ENCODE data around the gene GDI1. TPM values are rescaled to one million over a fixed set of nuclear protein-coding genes. Genes with fewer than 3 reads are reported as not detected.

The GDI1 gene
- total RNA-seq, 1 donor from 2014 or later, result 113 TPM

DNA sequence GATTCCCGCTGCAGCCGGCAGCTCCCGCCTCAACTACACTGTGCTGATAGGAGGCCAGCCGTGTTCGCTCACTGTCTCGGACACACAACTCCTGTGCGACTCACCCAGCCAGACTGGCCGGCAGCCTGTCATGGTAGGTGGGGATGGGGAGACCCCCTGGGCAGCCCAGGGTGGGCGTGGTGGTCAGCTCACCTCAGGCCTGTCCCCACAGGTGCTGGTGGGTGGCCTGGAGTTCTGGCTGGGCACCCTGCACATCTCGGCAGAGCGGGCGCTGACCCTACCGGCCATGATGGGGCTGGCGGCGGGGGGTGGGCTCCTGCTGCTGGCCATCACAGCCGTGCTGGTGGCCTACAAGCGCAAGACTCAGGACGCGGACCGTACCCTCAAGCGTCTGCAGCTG lies 30.6 kb downstream of the GDI1 start:
- no peak for DNase-seq (ENCODE audit: low read depth)
- Histone ChIP-seq H3K36me3 (ENCODE audit: control insufficient read depth, insufficient read depth, low read length) (no peaks in the 10 kb centered on the region), H3K27me3 (ENCODE audit: control insufficient read depth, insufficient read depth, low read length) (no peaks in the 10 kb centered on the region), H3K4me3 (ENCODE audit: low read depth, low read length) (no peak overlapping the region)
- TF ChIP-seq, protein P1, sequence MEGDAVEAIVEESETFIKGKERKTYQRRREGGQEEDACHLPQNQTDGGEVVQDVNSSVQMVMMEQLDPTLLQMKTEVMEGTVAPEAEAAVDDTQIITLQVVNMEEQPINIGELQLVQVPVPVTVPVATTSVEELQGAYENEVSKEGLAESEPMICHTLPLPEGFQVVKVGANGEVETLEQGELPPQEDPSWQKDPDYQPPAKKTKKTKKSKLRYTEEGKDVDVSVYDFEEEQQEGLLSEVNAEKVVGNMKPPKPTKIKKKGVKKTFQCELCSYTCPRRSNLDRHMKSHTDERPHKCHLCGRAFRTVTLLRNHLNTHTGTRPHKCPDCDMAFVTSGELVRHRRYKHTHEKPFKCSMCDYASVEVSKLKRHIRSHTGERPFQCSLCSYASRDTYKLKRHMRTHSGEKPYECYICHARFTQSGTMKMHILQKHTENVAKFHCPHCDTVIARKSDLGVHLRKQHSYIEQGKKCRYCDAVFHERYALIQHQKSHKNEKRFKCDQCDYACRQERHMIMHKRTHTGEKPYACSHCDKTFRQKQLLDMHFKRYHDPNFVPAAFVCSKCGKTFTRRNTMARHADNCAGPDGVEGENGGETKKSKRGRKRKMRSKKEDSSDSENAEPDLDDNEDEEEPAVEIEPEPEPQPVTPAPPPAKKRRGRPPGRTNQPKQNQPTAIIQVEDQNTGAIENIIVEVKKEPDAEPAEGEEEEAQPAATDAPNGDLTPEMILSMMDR (IDR thresholded peaks at IDR 0.05; ENCODE audit: insufficient read depth, low read length, poor library complexity, severe bottlenecking), result no peak

DNA sequence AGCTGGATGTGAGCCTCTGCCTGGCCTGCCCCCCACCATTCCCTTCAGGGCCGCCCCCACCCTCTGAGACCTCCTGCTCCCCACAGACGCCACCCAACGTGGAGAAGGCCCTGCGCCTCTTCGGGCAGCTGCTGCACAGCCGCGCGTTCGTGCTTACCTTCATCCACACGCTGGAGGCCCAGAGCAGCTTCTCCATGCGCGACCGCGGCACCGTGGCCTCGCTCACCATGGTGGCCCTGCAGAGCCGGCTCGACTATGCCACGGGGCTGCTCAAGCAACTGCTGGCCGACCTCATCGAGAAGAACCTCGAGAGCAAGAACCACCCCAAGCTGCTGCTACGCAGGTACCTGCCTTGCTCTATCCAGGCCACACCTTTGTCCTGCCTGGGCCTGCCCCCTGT lies 31.3 kb downstream of the GDI1 start:
- Histone ChIP-seq H3K27me3 (ENCODE audit: control insufficient read depth, insufficient read depth, low read length) (no peaks in the 10 kb centered on the region), H3K4me3 (ENCODE audit: low read depth, low read length) (no peak overlapping the region), H3K36me3 (ENCODE audit: control insufficient read depth, insufficient read depth, low read length) (no peaks in the 10 kb centered on the region)
- DNase-seq (ENCODE audit: low read depth), result no peak
- TF ChIP-seq, protein P1 (IDR thresholded peaks at IDR 0.05; ENCODE audit: insufficient read depth, low read length, poor library complexity, severe bottlenecking), result no peak

DNA sequence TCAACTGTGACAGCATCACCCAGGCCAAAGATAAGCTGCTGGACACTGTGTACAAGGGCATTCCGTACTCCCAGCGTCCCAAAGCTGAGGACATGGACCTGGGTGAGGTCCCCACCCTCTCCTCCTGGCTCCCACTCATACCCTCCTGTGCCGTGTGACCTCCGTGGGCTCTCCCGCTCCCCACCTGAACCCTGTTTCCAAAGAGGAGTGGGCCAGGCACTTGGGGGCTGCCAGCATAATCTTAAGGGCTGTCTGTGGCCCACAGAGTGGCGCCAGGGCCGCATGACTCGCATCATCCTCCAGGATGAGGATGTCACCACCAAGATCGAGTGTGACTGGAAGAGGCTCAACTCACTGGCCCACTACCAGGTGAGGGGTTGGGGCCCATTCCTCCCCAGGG lies 32.2 kb downstream of the GDI1 start:
- Histone ChIP-seq H3K36me3 (ENCODE audit: control insufficient read depth, insufficient read depth, low read length) (no peaks in the 10 kb centered on the region), H3K4me3 (ENCODE audit: low read depth, low read length) (no peak overlapping the region), H3K27me3 (ENCODE audit: control insufficient read depth, insufficient read depth, low read length) (no peaks in the 10 kb centered on the region)
- DNase-seq (ENCODE audit: low read depth), result no peak
- TF ChIP-seq, protein P1 (IDR thresholded peaks at IDR 0.05; ENCODE audit: insufficient read depth, low read length, poor library complexity, severe bottlenecking), result no peak

- Histone ChIP-seq H3K27me3 (ENCODE audit: control insufficient read depth, insufficient read depth, low read length) (no peaks in the 10 kb centered on the region), H3K36me3 (ENCODE audit: control insufficient read depth, insufficient read depth, low read length) (no peaks in the 10 kb centered on the region), H3K4me3 (ENCODE audit: low read depth, low read length) (no peak overlapping the region)
- no peak for DNase-seq (ENCODE audit: low read depth)
- TF ChIP-seq, protein P1 (IDR thresholded peaks at IDR 0.05; ENCODE audit: insufficient read depth, low read length, poor library complexity, severe bottlenecking), result no peak
Measured at GRCh38 chrX:154469880-154470279, 32.9 kb downstream of the GDI1 start.

GRCh38 chrX:154470434-154470833 lies 33.5 kb downstream of the GDI1 start:
- H3K27me3 ChIP-seq (ENCODE audit: control insufficient read depth, insufficient read depth, low read length), result no peaks in the 10 kb centered on the region
- TF ChIP-seq, protein P1 (IDR thresholded peaks at IDR 0.05; ENCODE audit: insufficient read depth, low read length, poor library complexity, severe bottlenecking), result no peak
- DNase-seq (ENCODE audit: low read depth), result no peak
- no peaks in the 10 kb centered on the region for H3K36me3 ChIP-seq (ENCODE audit: control insufficient read depth, insufficient read depth, low read length)
- H3K4me3 ChIP-seq (ENCODE audit: low read depth, low read length), result no peak overlapping the region

DNA sequence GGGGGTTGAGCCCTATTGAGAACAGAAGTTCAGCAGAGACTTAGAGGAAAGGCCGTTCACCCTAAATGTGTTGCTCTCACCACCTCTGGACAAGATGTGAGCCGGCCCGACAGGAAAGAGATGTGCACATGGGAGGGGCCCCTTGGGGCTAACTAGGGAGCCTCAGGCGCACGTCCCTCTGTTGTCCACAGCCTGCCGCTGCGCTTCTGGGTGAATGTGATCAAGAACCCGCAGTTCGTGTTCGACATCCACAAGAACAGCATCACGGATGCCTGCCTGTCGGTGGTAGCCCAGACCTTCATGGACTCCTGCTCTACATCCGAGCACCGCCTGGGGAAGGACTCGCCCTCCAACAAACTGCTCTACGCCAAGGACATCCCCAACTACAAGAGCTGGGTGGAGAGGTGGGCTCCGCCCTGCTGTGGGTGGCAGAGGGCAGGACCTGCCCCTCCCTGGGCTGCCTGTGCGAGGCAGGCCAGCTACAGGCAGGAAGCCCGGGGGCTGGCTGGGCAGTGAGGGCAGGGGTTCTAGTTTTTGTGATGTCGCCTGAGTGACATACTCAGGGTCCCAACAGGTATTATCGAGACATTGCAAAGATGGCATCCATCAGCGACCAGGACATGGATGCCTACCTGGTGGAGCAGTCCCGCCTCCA lies 34.1 kb downstream of the GDI1 start:
- no peak for DNase-seq (ENCODE audit: low read depth)
- H3K27me3 ChIP-seq (ENCODE audit: control insufficient read depth, insufficient read depth, low read length), result no peaks in the 10 kb centered on the region

More for the DNA sequence above, 34.1 kb downstream of the GDI1 start:
- no peaks in the 10 kb centered on the region for H3K36me3 ChIP-seq (ENCODE audit: control insufficient read depth, insufficient read depth, low read length)
- TF ChIP-seq, protein P1 (IDR thresholded peaks at IDR 0.05; ENCODE audit: insufficient read depth, low read length, poor library complexity, severe bottlenecking), result no peak
- no peak overlapping the region for H3K4me3 ChIP-seq (ENCODE audit: low read depth, low read length)
